ENCODE results near the gene ZC3H12C. TPM values are rescaled to one million over a fixed set of nuclear protein-coding genes. Genes with fewer than 3 reads are reported as not detected.
"Not testable (repeated sequence)": the region's sequence is repeated elsewhere in the genome, so short reads cannot be mapped to it uniquely, and the experiment has no call there.

The ZC3H12C gene
- total and polyA plus RNA-seq, 2 of the 4 experiments (the other 2 are of a cell fraction): 4.2 to 15.8 TPM

GRCh38 chr11:110192604-110193282 lies 99.6 kb downstream of the ZC3H12C start:
- H2AK9ac ChIP-seq (replicated peaks; ENCODE audit: low read depth, low read length, poor library complexity); POLR2A ChIA-PET (ENCODE audit: unreplicated experiment); ATAC-seq (ENCODE audit: low read depth); H3K4me3 ChIP-seq (ENCODE audit: insufficient read depth, low read depth, low read length); H2AK5ac ChIP-seq (ENCODE audit: low read depth, low read length); H3K4ac ChIP-seq (ENCODE audit: low read depth, low read length); H4K20me1 ChIP-seq (ENCODE audit: insufficient read depth, low read length); DNase-seq; H2BK15ac ChIP-seq (ENCODE audit: low read depth, low read length); H3K9ac ChIP-seq (ENCODE audit: low read depth, low read length); H3K79me1 ChIP-seq (ENCODE audit: low read depth in 1 of 2, low read length in 2 of 2); H2BK20ac ChIP-seq (ENCODE audit: low read depth, low read length); BruUV-seq (replicated peaks); H3K36me3 ChIP-seq (ENCODE audit: control insufficient read depth, insufficient read depth, low read length); H4K8ac ChIP-seq (ENCODE audit: low read depth in 2 of 2, low read length in 2 of 2); H3K18ac ChIP-seq (ENCODE audit: low read depth, low read length); H3K56ac ChIP-seq (ENCODE audit: extremely low read depth, insufficient read depth, low read length); H3K4me2 ChIP-seq (ENCODE audit: low read depth, low read length); H3K27me3 ChIP-seq (ENCODE audit: control insufficient read depth, insufficient read depth, low read length); H3K23ac ChIP-seq (ENCODE audit: low read depth, low read length); H4K5ac ChIP-seq (ENCODE audit: low read depth, low read length); H2AFZ ChIP-seq (replicated peaks; ENCODE audit: low read length, poor library complexity); H2BK5ac ChIP-seq (ENCODE audit: low read depth, low read length, poor library complexity, severe bottlenecking); H2BK120ac ChIP-seq (ENCODE audit: low read depth, low read length); dilution Hi-C loops (cut with HindIII; ENCODE audit: low sequenced_read_pairs, unreplicated experiment); H3K27ac ChIP-seq (ENCODE audit: insufficient read depth, low read length); CTCF ChIA-PET; H3K14ac ChIP-seq (replicated peaks; ENCODE audit: low read depth, low read length); H3K9me3 ChIP-seq (ENCODE audit: control insufficient read depth, insufficient read depth, low read length); H4K91ac ChIP-seq (ENCODE audit: insufficient read depth, low read depth, low read length): not testable (repeated sequence)
- in situ Hi-C loops (cut with MboI; ENCODE audit: low sequenced_read_pairs): loop anchor here (25.0 kb wide), 1 partner anchor 230 kb away; no protein-coding TSS in a partner anchor
- intact Hi-C loops (cut with micrococcal nuclease): loop anchor here (10.0 kb wide), 1 partner anchor 338 kb away; no protein-coding TSS in a partner anchor
- peaks cover 18% of the 10 kb centered on the region for H3K9me1 ChIP-seq (ENCODE audit: insufficient read depth, low read length)
- WGBS, 2 experiments (ENCODE audit: extremely low coverage in 2 of 2, insufficient read length in 1 of 2): no CpG with 5 or more reads among the region's 4 CpGs
- H3K4me1 ChIP-seq (ENCODE audit: control insufficient read depth, insufficient read depth, low read length): peaks cover 21% of the 10 kb centered on the region

All from IMR-90 (cell line).